Aorta (tissue), 5 donors: ENCODE measurements around the gene NAPG. TPM values are rescaled to one million over a fixed set of nuclear protein-coding genes. Genes with fewer than 3 reads are reported as not detected.
"Not testable (repeated sequence)": the region's sequence is repeated elsewhere in the genome, so short reads cannot be mapped to it uniquely, and the experiment has no call there.

Experiments
- ATAC-seq: fragments of 200-7000 bp; cut with Tn5 transposase; one replicate; pipeline ENCODE4 v1.9.1; 2022; ENCODE audit warnings: moderate library complexity; ENCODE audit not compliant: low FRiP score
- DNase-seq, 2 donors: peaks; one replicate each; pipeline ENCODE4 v3.0.0-alpha.2; 2020
- H3K27ac ChIP-seq, 2 donors: one replicate each; pipeline ENCODE4 v1.5.1; 2013; ENCODE audit warnings: low read length in 2 of 2, mild to moderate bottlenecking in 2 of 2, moderate library complexity in 2 of 2, control low read depth in 1 of 2, inconsistent platforms in 1 of 2, low read depth in 1 of 2
- H3K27me3 ChIP-seq, 2 donors: one replicate each; pipeline ENCODE4 v1.6.1; 2013; ENCODE audit warnings: control low read depth in 1 of 2, low read length in 1 of 2, mild to moderate bottlenecking in 1 of 2, moderate library complexity in 1 of 2; ENCODE audit not compliant: insufficient read depth in 2 of 2, control insufficient read depth in 1 of 2
- H3K36me3 ChIP-seq, 2 donors: one replicate each; pipeline ENCODE4 v1.6.1; 2013; ENCODE audit warnings: control low read depth in 1 of 2, low read length in 1 of 2, mild to moderate bottlenecking in 1 of 2; ENCODE audit not compliant: insufficient read depth in 2 of 2, control insufficient read depth in 1 of 2
- H3K4me1 ChIP-seq, 2 donors: one replicate each; pipeline ENCODE4 v1.6.1; 2013; ENCODE audit warnings: low read length in 2 of 2, control low read depth in 1 of 2, mild to moderate bottlenecking in 1 of 2, moderate library complexity in 1 of 2; ENCODE audit not compliant: insufficient read depth in 2 of 2, control insufficient read depth in 1 of 2
- H3K4me3 ChIP-seq, 2 donors: one replicate each; pipeline ENCODE4 v1.5.1; 2013; ENCODE audit warnings: low read length in 2 of 2, control low read depth in 1 of 2, mild to moderate bottlenecking in 1 of 2
- H3K9me3 ChIP-seq: one replicate; pipeline ENCODE4 v1.6.1; 2013; ENCODE audit warnings: mild to moderate bottlenecking, low read length; ENCODE audit not compliant: control insufficient read depth
- WGBS, 2 donors: extraction: QIAGEN DNeasy Blood & Tissue Kit; methylation state at CpG; one replicate each; pipeline ENCODE4 v1.1.7; 2013; 5-methylcytosine and 5-hydroxymethylcytosine counted together
- intact Hi-C, 2 donors: fragments of 100-400 bp; cut with DNase I; formaldehyde crosslinking; loops; one replicate each; pipeline versions ENCODE4 v1.14.2 to v1.15.0; 2022
- polyA plus RNA-seq, 2 donors: library from polyadenylated mRNA; stranded (reverse); fragments of 200-250 nt; gene quantifications; one replicate each; pipeline ENCODE4 v1.2.3, GENCODE V29; 2013
- total RNA-seq, 2 donors: library from RNA; stranded (reverse); fragmentation: NEBNext Ultra II Directional; extraction: Animal tissue kit (Norgen Biotek cat#: 25700); gene quantifications; one replicate each; pipeline ENCODE4 v1.2.1, GENCODE V29; 2021
- donor health status: healthy with polysubstance abuse.
- donor health status: Bipolar disorder and iron deficiency.
- donor health status: DM: no; HTN: no; CAD: no.
- donor health status: DM: no; HTN: no; CAD: no.
- donor health status: DM: yes; HTN: yes; CAD: no.

The NAPG gene
- total and polyA plus RNA-seq, 4 donors = 16.6 to 49.7 (median 27.2) TPM

DNA sequence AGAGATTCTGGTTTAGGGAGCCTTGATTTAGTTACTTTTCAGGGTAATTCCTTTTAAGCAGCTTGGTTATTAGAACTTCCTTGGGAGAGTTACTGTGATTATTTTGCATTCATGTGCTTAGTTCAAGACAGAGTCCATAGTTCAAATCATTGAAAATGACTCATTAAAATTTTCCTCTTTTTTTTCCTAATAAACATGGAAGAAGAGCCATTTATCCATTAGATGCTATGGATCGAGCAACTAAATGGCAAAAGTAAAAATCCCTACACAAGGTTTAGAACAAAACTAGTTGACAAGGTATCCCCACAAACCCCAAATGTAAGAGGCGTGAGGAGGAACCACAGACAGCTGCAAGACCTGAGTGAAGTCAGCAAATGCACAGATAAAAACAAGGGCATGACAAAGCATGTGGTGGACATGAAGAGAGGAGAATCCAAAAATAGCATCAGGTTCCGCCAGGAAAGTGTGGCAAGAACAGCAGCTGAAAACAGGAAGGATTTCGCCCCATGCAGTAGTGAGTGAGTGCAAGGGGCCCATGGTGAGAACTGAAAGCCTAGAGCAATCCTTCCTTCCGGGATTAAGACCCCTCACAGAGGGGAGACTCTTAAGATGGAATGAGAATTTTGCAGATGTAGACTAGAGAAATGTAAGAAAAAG lies 67.7 kb downstream of the NAPG start:
- H3K4me3 ChIP-seq, ATAC-seq, H3K27me3 ChIP-seq, H3K9me3 ChIP-seq, DNase-seq, intact Hi-C loops, H3K27ac ChIP-seq, H3K4me1 ChIP-seq, H3K36me3 ChIP-seq: not testable (repeated sequence)
- 87 to 88% methylated on average over 5 of the region's 5 CpGs for WGBS, 2 donors

DNA sequence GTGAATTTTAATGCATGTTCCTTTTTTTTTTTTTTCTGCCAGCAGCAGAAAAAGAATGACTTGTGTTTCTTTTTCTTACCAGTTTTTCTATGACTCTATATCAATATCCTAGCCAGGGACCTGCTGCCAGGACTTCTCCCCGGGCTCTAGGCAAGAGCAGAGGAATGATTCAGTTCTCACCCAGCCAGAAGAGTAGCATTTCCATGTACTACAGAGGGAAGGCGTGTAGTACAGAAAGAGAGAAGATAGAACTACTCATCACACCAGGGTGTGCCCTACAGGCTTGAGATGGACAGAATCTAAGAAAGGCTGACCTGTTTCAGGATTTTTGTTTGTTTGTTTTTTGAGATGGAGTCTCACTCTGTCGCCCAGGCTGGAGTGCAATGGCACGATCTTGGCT lies 70.1 kb downstream of the NAPG start:
- intact Hi-C loops, H3K4me1 ChIP-seq, DNase-seq, H3K9me3 ChIP-seq, H3K27ac ChIP-seq, H3K36me3 ChIP-seq, H3K4me3 ChIP-seq, H3K27me3 ChIP-seq, ATAC-seq: not testable (repeated sequence)
- 37 to 54% methylated on average over 3 to 4 of the region's 4 CpGs for WGBS, 2 donors

DNA sequence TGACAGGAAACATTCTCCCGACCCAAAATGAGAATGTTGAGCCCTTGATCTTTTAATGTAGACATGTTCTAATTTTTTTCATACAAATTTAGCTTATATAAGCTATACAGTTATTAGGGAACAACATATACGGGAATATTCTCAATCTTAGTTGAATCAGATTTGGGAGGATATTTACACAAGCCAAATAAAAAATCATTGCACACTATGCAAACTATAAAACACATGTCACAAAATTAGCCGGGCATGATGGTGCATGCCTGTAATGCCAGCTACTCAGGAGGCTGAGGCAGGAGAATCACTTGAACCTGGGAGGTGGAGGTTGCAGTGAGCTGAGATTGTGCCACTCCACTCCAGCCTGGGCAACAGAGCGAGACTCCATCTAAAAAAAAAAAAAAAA lies 71.9 kb downstream of the NAPG start:
- DNase-seq, intact Hi-C loops, H3K9me3 ChIP-seq, ATAC-seq, H3K27me3 ChIP-seq, H3K27ac ChIP-seq, H3K4me1 ChIP-seq, H3K4me3 ChIP-seq, H3K36me3 ChIP-seq: not testable (repeated sequence)
- 81 to 91% methylated on average over 4 of the region's 4 CpGs for WGBS, 2 donors

DNA sequence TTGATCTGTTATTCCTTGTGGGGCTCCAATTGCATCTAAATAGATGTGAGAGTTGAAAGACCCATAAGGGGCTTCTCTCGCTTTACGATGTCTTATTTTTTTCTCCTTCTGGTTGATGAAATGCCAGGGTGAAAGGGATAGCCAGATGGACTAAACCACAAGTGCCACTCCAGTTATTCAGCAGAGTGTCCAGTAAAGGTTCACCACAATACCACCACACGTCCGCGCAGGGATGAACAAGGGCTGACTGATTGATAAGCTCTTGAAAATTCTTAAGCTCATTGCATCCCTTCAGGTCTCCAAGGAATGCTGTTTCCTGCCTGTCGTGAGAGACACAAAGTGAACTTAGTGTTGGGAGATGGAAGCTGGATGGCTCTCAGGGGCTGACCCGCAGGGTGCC lies 74.9 kb downstream of the NAPG start:
- H3K27ac ChIP-seq, H3K4me3 ChIP-seq, H3K27me3 ChIP-seq, H3K4me1 ChIP-seq, intact Hi-C loops, ATAC-seq, H3K36me3 ChIP-seq, DNase-seq, H3K9me3 ChIP-seq: not testable (repeated sequence)
- WGBS, 2 donors = 86 to 90% methylated on average over 7 of the region's 7 CpGs

Other genes with a start within 250 kb of the NAPG start
- gene APCDD1, start 71.4 kb upstream of the NAPG start, total RNA-seq = 10 to 100 TPM in 1 of 2 donors, 1 to 10 TPM in 1; 7.6 to 10.9 TPM
- gene APCDD1, start 71.4 kb upstream of the NAPG start, polyA plus RNA-seq = 10 to 100 TPM; 10.0 to 45.5 TPM